Amniotic epithelial cell (primary cell): ENCODE measurements around the gene NRXN3.

Experiments used
- DNase-seq: peaks from one replicate; pipeline ENCODE4 v3.0.0-alpha.2; 2010; ENCODE audit warnings: low read depth

NRXN3 gene

GRCh38 chr14:78170203-78170602, at the start of gene NRXN3:
NRXN3 (plus strand) TSS chr14:78170373; CDS start chr14:78243094, 72,721 bp downstream.
- DNase-seq, result no peak

- DNase-seq, result no peak
Measured at GRCh38 chr14:78122436-78122835, 47.7 kb upstream of the NRXN3 start.

- no peak for DNase-seq
Measured at GRCh38 chr14:78123650-78124253, 46.4 kb upstream of the NRXN3 start.

GRCh38 chr14:78127961-78128360, 42.2 kb upstream of the NRXN3 start:
- no peak for DNase-seq

GRCh38 chr14:78129375-78129774, 40.8 kb upstream of the NRXN3 start:
- DNase-seq, result no peak

- no peak for DNase-seq
Measured at GRCh38 chr14:78130356-78130755, 39.8 kb upstream of the NRXN3 start.

GRCh38 chr14:78131201-78131600, 39.0 kb upstream of the NRXN3 start:
- no peak for DNase-seq

- DNase-seq, result no peak
Measured at GRCh38 chr14:78131616-78132015, 38.6 kb upstream of the NRXN3 start.

GRCh38 chr14:78135450-78135891, 34.7 kb upstream of the NRXN3 start:
- DNase-seq, result no peak

GRCh38 chr14:78136695-78137094, 33.5 kb upstream of the NRXN3 start:
- DNase-seq, result no peak

- no peak for DNase-seq
Measured at GRCh38 chr14:78141590-78141989, 28.6 kb upstream of the NRXN3 start.

GRCh38 chr14:78142998-78143397, 27.2 kb upstream of the NRXN3 start:
- DNase-seq, result no peak

- no peak for DNase-seq
Measured at GRCh38 chr14:78143489-78144145, 26.6 kb upstream of the NRXN3 start.

- DNase-seq, result no peak
Measured at GRCh38 chr14:78152201-78153063, 17.7 kb upstream of the NRXN3 start.

GRCh38 chr14:78153064-78153341, 17.2 kb upstream of the NRXN3 start:
- no peak for DNase-seq

GRCh38 chr14:78154827-78155226, 15.3 kb upstream of the NRXN3 start:
- no peak for DNase-seq

- DNase-seq, result no peak
Measured at GRCh38 chr14:78156196-78156595, 14.0 kb upstream of the NRXN3 start.

- DNase-seq, result peak; percentile 3
Measured at GRCh38 chr14:78157494-78158437, 12.4 kb upstream of the NRXN3 start.

GRCh38 chr14:78162202-78162601, 8.0 kb upstream of the NRXN3 start:
- DNase-seq, result no peak

- no peak for DNase-seq
Measured at GRCh38 chr14:78164226-78164853, 5.8 kb upstream of the NRXN3 start.

- no peak for DNase-seq
Measured at GRCh38 chr14:78172428-78172827, 2.3 kb downstream of the NRXN3 start.
